DLD1 (cell line): Measurements from ENCODE around the gene MCM7.

Experiments used
- in situ Hi-C: cut with HindIII; loops from 2 replicates; pipeline ENCODE4 v1.10.0; 2017; ENCODE audit warnings: low sequenced_read_pairs

MCM7 gene

DNA sequence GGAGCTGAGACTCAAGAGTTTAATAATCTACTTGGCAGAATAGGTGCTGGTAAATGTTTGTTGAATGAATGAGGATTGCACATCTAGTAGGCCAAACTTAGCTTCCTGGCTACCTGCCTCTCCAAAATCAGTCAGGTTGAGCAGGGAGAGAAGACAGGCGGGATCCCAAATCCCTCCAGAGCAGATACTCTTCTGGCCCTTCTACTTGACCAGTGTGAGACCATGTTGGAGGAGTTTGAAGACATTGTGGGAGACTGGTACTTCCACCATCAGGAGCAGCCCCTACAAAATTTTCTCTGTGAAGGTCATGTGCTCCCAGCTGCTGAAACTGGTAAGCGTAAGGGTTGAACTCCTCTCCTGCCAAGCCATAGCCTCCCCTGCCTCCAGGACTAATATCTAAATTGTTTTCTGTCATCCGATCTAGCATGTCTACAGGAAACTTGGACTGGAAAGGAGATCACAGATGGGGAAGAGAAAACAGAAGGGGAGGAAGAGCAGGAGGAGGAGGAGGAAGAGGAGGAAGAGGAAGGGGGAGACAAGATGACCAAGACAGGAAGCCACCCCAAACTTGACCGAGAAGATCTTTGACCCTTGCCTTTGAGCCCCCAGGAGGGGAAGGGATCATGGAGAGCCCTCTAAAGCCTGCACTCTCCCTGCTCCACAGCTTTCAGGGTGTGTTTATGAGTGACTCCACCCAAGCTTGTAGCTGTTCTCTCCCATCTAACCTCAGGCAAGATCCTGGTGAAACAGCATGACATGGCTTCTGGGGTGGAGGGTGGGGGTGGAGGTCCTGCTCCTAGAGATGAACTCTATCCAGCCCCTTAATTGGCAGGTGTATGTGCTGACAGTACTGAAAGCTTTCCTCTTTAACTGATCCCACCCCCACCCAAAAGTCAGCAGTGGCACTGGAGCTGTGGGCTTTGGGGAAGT, 23.4 kb upstream of the MCM7 start:
- in situ Hi-C loops = no loop called here

GRCh38 chr7:100122568-100122967, 21.4 kb upstream of the MCM7 start:
- in situ Hi-C loops = no loop called here

GRCh38 chr7:100122067-100122466, 20.9 kb upstream of the MCM7 start:
- in situ Hi-C loops = no loop called here

- in situ Hi-C loops = no loop called here
Observed at GRCh38 chr7:100120733-100121036, 19.5 kb upstream of the MCM7 start.

DNA sequence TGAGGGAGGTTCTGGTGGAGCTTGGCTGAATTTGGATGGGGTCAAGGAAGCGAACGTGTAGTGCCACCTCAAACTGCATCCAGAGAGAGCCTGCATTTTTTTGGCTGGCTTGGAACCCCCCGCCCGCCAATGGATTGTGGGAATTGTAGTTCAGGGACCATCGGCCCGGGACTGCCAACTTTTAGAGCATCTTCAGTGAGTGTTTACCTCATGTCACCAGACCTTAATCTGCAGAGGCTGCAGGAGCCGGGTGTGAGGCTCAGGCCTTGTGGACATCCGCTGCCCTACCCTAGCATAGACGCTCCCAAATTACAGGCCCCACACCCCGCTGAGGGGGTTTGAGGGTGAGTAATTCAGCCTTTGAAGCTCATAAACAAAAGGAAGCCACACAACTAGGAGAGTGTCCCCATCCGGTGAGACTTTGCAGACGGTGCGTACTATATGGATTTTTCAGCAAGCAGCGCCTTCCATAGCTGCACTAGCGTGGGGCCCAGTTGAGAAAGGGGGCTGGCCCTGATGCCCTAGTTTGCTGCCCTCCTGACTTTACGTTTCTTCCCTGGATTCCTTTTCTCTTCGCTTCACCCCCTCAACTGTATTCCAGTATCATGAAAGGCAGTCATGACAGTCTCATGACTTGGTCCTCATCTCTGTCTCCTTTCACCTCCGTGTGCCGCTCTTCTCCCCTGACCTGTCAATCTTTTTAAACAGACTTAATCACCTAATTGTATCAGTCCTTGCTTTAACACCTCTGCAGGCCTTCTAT, 19.0 kb upstream of the MCM7 start:
- in situ Hi-C loops = no loop called here

- in situ Hi-C loops = no loop called here
Observed at GRCh38 chr7:100119072-100119969, 18.1 kb upstream of the MCM7 start, which contains the start of the genes CNPY4 and TAF6. Gene CNPY4, plus strand, starts transcription at chr7:100119634. Its CDS starts 111 bp downstream, at chr7:100119745. Gene TAF6, minus strand, starts transcription at chr7:100119358. Its CDS starts 5,149 bp downstream, at chr7:100114209.

- in situ Hi-C loops = no loop called here
Observed at GRCh38 chr7:100118388-100119071, 17.3 kb upstream of the MCM7 start.

- in situ Hi-C loops = no loop called here
Observed at GRCh38 chr7:100115026-100115425, 13.8 kb upstream of the MCM7 start.

DNA sequence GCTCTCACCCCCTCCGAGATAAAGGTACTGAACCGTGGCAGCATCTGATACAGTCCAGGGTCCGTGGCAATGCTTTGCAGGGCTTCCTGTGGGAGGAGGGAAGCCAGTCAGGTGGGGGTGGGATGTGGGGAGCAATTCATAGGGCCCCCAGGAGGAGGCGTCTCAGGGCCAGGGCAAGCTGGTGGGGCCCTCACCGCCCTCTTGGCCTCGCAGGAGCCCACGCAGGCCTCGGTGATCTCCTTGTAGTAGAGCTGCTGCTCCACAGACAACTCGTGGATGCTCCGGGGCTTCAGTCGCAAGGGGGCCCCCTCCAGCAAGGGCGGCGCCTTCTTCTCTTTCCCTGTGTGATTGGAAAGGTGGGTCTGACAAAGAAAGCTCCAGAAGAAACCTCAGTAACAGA, 10.7 kb upstream of the MCM7 start:
- in situ Hi-C loops = no loop called here

- in situ Hi-C loops = no loop called here
Observed at GRCh38 chr7:100111156-100111555, 10.0 kb upstream of the MCM7 start.

DNA sequence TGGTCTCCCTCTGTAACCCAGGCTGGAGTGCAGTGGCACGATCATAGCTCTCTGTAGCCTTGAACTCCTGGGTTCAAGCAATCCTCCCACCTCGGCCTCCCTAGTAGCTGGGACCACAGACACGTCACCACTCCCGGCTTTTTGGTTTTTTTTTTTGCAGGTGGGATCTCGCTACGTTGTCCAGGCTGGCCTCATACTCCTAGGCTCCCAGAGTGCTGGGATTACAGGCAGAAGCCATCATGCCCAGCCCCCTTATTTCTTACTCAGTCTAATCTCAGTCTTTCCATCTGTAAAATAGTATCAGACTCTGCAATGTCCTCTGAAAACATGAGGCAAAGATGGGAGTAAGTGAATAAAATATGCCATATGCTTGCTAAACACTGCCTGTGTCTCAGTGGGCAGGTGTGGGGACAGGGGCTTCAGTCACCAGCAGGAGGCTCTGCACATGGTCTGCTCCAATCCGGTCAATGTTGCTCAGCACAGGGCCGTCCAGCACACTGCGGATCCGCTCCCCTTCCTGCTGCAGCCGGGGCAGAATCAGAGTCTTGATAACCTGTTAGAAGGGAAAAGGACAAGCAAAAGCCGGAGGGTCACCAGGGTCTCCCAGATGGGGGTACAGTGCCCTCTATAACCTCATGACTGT, 8.4 kb upstream of the MCM7 start:
- in situ Hi-C loops = no loop called here

GRCh38 chr7:100107890-100108289, 6.7 kb upstream of the MCM7 start:
- in situ Hi-C loops = no loop called here

DNA sequence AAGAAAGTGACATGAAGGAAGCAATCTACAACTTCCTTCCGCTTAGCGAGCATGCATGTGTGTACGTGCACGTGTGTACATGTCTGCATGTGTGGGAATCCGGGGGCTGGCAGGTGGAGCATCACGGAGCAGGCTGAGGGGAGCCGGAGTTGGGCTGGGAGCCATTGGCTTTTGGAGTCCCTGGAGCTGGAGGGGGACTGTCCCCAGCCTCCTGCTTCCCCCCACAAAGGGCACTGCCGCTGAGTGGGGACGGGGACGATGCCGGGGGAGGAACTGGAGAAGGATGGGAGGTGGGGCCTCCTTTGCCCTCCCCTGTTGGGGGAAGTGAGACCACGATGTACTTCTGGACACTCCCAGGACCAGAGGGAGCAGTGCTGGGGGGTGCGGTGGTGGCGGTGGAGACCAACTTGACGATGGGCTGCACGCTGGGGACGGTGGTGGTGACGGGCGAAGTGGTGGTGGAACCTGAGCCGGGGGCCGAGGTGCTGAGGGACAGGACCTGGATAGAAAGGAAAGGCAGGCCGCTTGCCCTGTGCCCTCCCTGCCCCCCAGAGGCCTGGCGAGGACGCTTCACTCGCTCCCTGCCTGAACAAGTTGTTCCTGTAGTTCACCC, 6.0 kb upstream of the MCM7 start:
- in situ Hi-C loops = no loop called here

- in situ Hi-C loops = no loop called here
Observed at GRCh38 chr7:100106633-100107032, 5.4 kb upstream of the MCM7 start.

- in situ Hi-C loops = no loop called here
Observed at GRCh38 chr7:100105534-100105933, 4.3 kb upstream of the MCM7 start.

DNA sequence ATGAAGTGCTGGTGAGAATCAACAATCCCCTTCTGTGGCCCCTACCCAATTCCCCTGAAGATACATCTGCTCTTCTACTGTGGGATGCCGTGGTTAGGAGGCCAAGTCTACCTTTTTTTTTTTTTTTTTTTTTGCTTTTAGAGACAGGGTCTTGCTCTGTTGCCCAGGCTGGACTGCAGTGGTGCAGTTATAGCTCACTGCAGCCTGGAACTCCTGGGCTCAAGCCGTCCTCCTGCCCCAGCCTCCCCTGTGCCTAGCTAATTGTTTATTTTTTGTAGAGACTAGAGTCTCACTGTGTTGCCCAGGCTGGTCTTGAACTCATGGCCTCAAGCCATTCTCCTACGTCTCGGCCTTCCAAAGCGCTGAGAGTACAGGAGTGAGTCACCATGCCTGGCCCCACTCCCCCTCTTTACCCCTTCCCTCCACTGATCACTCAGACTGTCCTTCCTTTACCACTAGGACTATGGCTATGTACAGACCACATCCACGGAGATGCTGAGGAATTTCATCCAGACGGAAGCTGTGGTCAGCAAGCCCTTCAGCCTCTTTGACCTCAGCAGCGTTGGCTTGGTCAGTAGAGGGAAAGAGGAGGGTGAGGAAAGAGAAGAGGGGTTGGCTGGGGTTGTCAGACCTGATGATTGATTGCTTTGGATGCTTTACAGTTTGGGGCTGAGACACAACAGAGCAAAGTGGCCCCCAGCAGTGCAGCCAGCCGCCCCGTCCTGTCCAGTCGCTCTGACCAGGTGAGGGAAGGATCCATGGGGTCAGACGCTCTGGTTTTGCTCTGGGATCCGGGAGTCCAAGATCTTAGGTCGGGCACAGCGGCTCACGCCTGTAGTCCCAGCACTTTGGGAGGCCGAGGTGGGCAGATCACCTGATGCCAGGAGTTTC, 2.0 kb upstream of the MCM7 start:
- in situ Hi-C loops = no loop called here

DNA sequence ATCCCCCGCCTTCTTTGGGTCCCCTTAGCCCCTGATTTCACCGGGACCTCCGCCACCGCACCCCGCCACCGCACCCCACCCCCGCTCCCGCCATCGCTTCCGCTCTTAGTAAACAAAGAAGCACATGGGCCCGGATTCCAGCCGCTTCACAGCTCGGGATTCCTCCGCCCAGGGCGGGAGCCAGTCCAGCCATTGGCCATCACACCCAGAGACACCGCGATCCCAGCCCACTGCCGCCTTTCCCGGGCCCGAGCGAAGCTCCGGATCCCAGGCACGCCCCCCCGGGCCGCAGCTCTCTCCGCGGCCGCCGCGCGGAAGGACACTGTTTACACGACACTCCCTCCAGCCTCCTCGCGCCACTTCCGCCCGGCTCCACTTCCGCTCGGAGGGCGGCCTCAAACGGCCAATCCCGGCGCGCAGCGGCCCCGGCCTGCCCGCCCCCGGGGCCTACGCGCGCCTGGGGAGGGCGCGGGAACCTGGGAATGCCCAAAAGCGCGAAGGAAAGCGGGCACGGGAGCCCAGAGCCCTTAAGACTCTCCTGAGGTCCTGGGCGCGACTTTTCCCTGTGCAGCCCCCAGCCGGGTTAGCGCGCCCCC, 679 bp downstream of the MCM7 start:
- in situ Hi-C loops = no loop called here

- in situ Hi-C loops = no loop called here
Observed at GRCh38 chr7:100099452-100099851, 1.7 kb downstream of the MCM7 start.
